Astrocyte of the spinal cord (primary cell): Measurements from ENCODE around the gene DCX.

Experiments
- DNase-seq: peaks from one replicate; pipeline ENCODE4 v3.0.0; 2011; ENCODE audit warnings: low read depth, low spot score
- H3K4me3 ChIP-seq: 2 replicates; pipeline ENCODE4 v1.5.1; 2011; ENCODE audit warnings: low read depth, mild to moderate bottlenecking, low read length, moderate library complexity
- CTCF ChIP-seq: IDR thresholded peaks from 2 replicates; pipeline ENCODE4 v1.5.1; 2012; ENCODE audit warnings: low read depth, mild to moderate bottlenecking, low read length, inconsistent platforms
- in situ Hi-C: cut with HindIII; loops from 2 replicates; pipeline ENCODE4 v1.10.0; 2017; ENCODE audit warnings: low sequenced_read_pairs

The DCX gene

GRCh38 chrX:111308039-111308438 is 104.0 kb downstream of the DCX start:
- H3K4me3 ChIP-seq, result no peak overlapping the region
- no peak for TF ChIP-seq CTCF
- in situ Hi-C loops, result no loop called here
- no peak for DNase-seq

GRCh38 chrX:111302284-111302683 is 109.7 kb downstream of the DCX start:
- H3K4me3 ChIP-seq, result no peak overlapping the region
- no peak for TF ChIP-seq CTCF
- in situ Hi-C loops, result no loop called here
- no peak for DNase-seq

- in situ Hi-C loops, result no loop called here
- no peak for DNase-seq
- H3K4me3 ChIP-seq, result no peak overlapping the region
- TF ChIP-seq CTCF, result no peak
Measured at GRCh38 chrX:111288841-111289240, 123.2 kb downstream of the DCX start.

- in situ Hi-C loops, result no loop called here
- no peak for TF ChIP-seq CTCF
- no peak overlapping the region for H3K4me3 ChIP-seq
- DNase-seq, result no peak
Measured at GRCh38 chrX:111284631-111285293, 127.2 kb downstream of the DCX start.

- H3K4me3 ChIP-seq, result no peak overlapping the region
- DNase-seq, result no peak
- in situ Hi-C loops, result no loop called here
- no peak for TF ChIP-seq CTCF
Measured at GRCh38 chrX:111283446-111283845, 128.5 kb downstream of the DCX start.

GRCh38 chrX:111282991-111283390 is 129.0 kb downstream of the DCX start:
- DNase-seq, result no peak
- TF ChIP-seq CTCF, result no peak
- no peak overlapping the region for H3K4me3 ChIP-seq
- in situ Hi-C loops, result no loop called here

- in situ Hi-C loops, result no loop called here
- TF ChIP-seq CTCF, result no peak
- H3K4me3 ChIP-seq, result no peak overlapping the region
- no peak for DNase-seq
Measured at GRCh38 chrX:111282139-111282538, 129.9 kb downstream of the DCX start.
